B cell (primary cell): Measurements from ENCODE around the gene IRAK1.

Experiments
- EZH2 ChIP-seq: IDR thresholded peaks from 2 replicates; pipeline ENCODE4 v1.6.1; 2012; ENCODE audit warnings: borderline replicate concordance, low read depth, mild to moderate bottlenecking, moderate library complexity, low read length; ENCODE audit not compliant: insufficient read depth, poor library complexity, severe bottlenecking
- TF ChIP-seq, protein P1 (sequence below): fragments of 200-600 bp; IDR thresholded peaks from one replicate; pipeline ENCODE4 v1.8.0; 2022; ENCODE audit warnings: antibody characterized with exemption, mild to moderate bottlenecking

DNA sequence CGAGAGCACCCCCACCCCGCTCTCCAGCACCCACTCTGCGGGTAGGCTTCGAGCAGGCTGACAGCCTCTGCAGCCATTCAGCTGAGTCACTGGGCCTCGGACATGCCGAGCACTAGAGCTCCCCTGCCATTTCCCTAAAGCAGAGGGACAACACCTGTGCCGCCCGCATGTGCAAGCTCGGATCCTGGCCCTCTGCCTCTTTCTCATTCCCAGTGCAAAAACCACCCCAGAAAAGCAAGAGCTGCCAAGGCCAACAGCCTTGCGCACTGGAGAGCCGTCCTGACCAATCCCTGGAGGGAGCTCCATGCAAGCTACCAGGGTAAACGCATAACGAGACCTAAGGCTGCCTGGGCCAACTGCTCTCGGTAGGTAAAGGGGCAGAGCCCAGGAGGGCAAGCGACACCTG lies 53.4 kb downstream of the IRAK1 start:
- TF ChIP-seq, protein P1, sequence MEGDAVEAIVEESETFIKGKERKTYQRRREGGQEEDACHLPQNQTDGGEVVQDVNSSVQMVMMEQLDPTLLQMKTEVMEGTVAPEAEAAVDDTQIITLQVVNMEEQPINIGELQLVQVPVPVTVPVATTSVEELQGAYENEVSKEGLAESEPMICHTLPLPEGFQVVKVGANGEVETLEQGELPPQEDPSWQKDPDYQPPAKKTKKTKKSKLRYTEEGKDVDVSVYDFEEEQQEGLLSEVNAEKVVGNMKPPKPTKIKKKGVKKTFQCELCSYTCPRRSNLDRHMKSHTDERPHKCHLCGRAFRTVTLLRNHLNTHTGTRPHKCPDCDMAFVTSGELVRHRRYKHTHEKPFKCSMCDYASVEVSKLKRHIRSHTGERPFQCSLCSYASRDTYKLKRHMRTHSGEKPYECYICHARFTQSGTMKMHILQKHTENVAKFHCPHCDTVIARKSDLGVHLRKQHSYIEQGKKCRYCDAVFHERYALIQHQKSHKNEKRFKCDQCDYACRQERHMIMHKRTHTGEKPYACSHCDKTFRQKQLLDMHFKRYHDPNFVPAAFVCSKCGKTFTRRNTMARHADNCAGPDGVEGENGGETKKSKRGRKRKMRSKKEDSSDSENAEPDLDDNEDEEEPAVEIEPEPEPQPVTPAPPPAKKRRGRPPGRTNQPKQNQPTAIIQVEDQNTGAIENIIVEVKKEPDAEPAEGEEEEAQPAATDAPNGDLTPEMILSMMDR, result no peak
- TF ChIP-seq EZH2, result no peak
